Smooth muscle cell (in vitro differentiated cells): ENCODE measurements around the gene PIEZO2. TPM values are rescaled to one million over a fixed set of nuclear protein-coding genes. Genes with fewer than 3 reads are reported as not detected.

Experiments
- DNase-seq: peaks from one replicate; lab custom pipeline; 2025; ENCODE audit not compliant: unreplicated experiment; lab: John Stamatoyannopoulos, UW
- H2AFZ ChIP-seq: fragments of 200-600 bp; sonication (generic); 2 replicates; pipeline ENCODE4 v1.6.0; 2016; ENCODE audit warnings: antibody characterized with exemption, low read depth, mild to moderate bottlenecking
- H3F3A ChIP-seq: fragments of 200-600 bp; sonication (generic); 2 replicates; pipeline ENCODE4 v1.6.0; 2017; ENCODE audit warnings: antibody characterized with exemption, low read depth
- H3K27ac ChIP-seq: fragments of 200-600 bp; sonication (generic); 2 replicates; pipeline ENCODE4 v1.5.1; 2016; ENCODE audit warnings: low read depth, mild to moderate bottlenecking
- H3K27me3 ChIP-seq: fragments of 200-600 bp; sonication (generic); 2 replicates; pipeline ENCODE4 v1.6.1; 2016; ENCODE audit warnings: low read depth, mild to moderate bottlenecking
- H3K36me3 ChIP-seq: fragments of 200-600 bp; sonication (generic); 2 replicates; pipeline ENCODE4 v1.5.1; 2016; ENCODE audit warnings: low read depth
- H3K4me1 ChIP-seq: fragments of 200-600 bp; sonication (generic); 2 replicates; pipeline ENCODE4 v1.5.1; 2016; ENCODE audit warnings: low read depth
- H3K4me2 ChIP-seq: fragments of 200-600 bp; sonication (generic); 2 replicates; pipeline ENCODE4 v1.6.0; 2016; ENCODE audit warnings: mild to moderate bottlenecking
- H3K4me3 ChIP-seq: fragments of 200-600 bp; sonication (generic); 2 replicates; pipeline ENCODE4 v1.5.1; 2016; ENCODE audit warnings: mild to moderate bottlenecking
- H3K79me2 ChIP-seq: fragments of 200-600 bp; sonication (generic); 2 replicates; pipeline ENCODE4 v1.6.0; 2016; ENCODE audit warnings: low read depth, mild to moderate bottlenecking
- H3K9ac ChIP-seq: fragments of 200-600 bp; sonication (generic); 2 replicates; pipeline ENCODE4 v1.6.0; 2016; ENCODE audit warnings: low read depth
- H3K9me3 ChIP-seq: fragments of 200-600 bp; sonication (generic); replicated peaks from 2 replicates; pipeline ENCODE4 v1.5.1; 2016; ENCODE audit warnings: low read depth
- H4K20me1 ChIP-seq: fragments of 200-600 bp; sonication (generic); 2 replicates; pipeline ENCODE4 v1.6.0; 2016; ENCODE audit warnings: low read depth
- WGBS: methylation state at CpG from one replicate; pipeline ENCODE4 v1.1.7; 2016; ENCODE audit warnings: low lambda C conversion rate; 5-methylcytosine and 5-hydroxymethylcytosine counted together
- polyA plus RNA-seq: library from polyadenylated mRNA; unstranded; fragments of >200 nt; fragmentation: Nextera tagmentation; extraction: Ambion mirVana; gene quantifications from 2 replicates; pipeline ENCODE4 v1.2.1, GENCODE V29; 2016
- total RNA-seq: library from RNA; depleted of rRNA; stranded (reverse); fragments of >200 nt; gene quantifications from 2 replicates; pipeline ENCODE4 v1.2.3, GENCODE V29; 2014
- TF ChIP-seq, protein P1 (sequence below): fragments of 200-600 bp; sonication (generic); IDR thresholded peaks from 2 replicates; pipeline ENCODE4 v1.5.1; 2017; ENCODE audit warnings: borderline replicate concordance, mild to moderate bottlenecking, antibody characterized with exemption; ENCODE audit not compliant: insufficient read depth, poor library complexity, severe bottlenecking

The PIEZO2 gene
- total and polyA plus RNA-seq, 2 experiments from 2014 or later = 1.3 to 4.7 TPM

DNA sequence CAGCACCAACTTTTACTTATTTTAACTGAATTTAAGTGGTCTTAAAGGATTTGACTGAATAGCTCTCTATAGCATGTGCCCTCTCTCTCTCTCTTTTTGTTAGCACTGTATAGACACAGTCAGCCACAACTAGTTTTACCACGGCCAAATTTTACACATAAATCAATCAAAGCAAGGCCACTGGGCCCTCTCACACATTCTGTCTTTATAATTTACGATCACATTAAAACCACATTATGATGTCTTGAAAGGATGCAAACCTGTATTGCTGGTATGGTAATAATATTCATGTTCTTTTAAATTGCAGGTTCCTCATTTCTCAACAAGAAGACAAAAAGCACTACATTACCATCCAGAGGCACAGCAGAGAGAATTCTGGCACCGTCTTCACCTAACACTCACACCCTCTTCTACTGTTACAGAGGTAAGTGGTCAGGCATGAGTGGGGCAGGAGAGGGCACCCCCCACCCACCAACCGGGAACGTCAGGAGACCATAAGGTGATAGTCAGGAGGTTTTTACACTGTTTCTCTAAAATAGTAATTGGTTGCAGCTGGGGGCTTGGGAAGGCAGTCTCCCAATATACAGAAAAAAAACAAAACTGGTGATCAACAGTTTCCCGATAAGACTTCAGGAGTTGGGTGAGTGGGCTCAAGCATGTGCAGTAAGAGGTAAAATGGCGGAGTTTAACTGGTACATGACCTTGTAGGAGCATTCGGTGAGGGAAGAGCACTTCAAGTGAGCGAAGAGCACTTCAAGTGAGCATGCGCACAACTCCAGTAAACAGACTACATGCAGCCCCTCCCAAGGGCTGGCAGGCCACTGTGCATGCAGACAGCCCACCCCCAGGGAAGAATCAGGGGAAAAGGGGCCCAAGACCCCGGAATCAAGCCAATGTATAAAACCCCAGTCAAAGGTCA lies 296.7 kb downstream of the PIEZO2 start:
- WGBS = 86% methylated on average over 11 of the region's 11 CpGs
- H4K20me1 ChIP-seq = no peaks in the 10 kb centered on the region
- no peak overlapping the region for H3K27ac ChIP-seq
- DNase-seq = no peak
- H3K4me1 ChIP-seq = peaks cover 4% of the 10 kb centered on the region
- H3K27me3 ChIP-seq = no peaks in the 10 kb centered on the region
- no peaks in the 10 kb centered on the region for H3K79me2 ChIP-seq
- H2AFZ ChIP-seq = no peak overlapping the region
- no peaks in the 10 kb centered on the region for H3F3A ChIP-seq
- no peak overlapping the region for H3K9ac ChIP-seq
- H3K4me2 ChIP-seq = no peak overlapping the region
- no peaks in the 10 kb centered on the region for H3K36me3 ChIP-seq
- H3K4me3 ChIP-seq = no peak overlapping the region
- TF ChIP-seq, protein P1, sequence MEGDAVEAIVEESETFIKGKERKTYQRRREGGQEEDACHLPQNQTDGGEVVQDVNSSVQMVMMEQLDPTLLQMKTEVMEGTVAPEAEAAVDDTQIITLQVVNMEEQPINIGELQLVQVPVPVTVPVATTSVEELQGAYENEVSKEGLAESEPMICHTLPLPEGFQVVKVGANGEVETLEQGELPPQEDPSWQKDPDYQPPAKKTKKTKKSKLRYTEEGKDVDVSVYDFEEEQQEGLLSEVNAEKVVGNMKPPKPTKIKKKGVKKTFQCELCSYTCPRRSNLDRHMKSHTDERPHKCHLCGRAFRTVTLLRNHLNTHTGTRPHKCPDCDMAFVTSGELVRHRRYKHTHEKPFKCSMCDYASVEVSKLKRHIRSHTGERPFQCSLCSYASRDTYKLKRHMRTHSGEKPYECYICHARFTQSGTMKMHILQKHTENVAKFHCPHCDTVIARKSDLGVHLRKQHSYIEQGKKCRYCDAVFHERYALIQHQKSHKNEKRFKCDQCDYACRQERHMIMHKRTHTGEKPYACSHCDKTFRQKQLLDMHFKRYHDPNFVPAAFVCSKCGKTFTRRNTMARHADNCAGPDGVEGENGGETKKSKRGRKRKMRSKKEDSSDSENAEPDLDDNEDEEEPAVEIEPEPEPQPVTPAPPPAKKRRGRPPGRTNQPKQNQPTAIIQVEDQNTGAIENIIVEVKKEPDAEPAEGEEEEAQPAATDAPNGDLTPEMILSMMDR = no peak
- no peaks in the 10 kb centered on the region for H3K9me3 ChIP-seq

DNA sequence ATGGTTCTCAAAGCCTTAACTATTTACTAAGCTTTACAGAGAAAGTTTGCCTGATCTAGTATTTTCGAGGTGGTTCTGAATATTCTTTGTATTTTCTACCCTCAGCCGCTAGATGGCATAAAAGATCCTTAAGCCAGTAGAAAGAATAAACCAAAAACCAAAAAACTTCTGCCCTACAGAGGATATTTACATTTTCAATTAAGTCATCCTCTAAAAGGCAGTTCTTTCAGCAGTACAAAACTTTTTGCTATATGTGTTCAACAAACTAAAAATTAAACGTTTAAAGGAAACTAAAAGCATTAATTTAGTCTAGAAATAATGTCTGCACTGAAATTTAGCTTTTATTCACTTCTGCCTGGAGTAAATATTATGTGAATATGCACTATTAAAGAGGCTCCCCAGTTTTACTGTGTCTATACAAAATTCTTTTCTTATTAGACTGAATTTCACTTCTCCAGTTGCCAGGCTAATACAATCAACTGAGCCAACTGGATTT lies 297.5 kb downstream of the PIEZO2 start:
- Histone ChIP-seq H2AFZ (peak overlapping the region; percentile 20), H3K9ac (no peak overlapping the region), H3K27me3 (no peaks in the 10 kb centered on the region), H3K4me3 (no peak overlapping the region), H4K20me1 (no peaks in the 10 kb centered on the region), H3K4me2 (peak overlapping the region; percentile 69), H3K79me2 (no peaks in the 10 kb centered on the region), H3K4me1 (peaks cover 4% of the 10 kb centered on the region), H3K9me3 (no peaks in the 10 kb centered on the region), H3K27ac (no peak overlapping the region), H3K36me3 (no peaks in the 10 kb centered on the region), H3F3A (no peaks in the 10 kb centered on the region)
- no peak for DNase-seq
- 3% methylated on average over 3 of the region's 3 CpGs for WGBS
- TF ChIP-seq, protein P1 = peak; percentile 84

DNA sequence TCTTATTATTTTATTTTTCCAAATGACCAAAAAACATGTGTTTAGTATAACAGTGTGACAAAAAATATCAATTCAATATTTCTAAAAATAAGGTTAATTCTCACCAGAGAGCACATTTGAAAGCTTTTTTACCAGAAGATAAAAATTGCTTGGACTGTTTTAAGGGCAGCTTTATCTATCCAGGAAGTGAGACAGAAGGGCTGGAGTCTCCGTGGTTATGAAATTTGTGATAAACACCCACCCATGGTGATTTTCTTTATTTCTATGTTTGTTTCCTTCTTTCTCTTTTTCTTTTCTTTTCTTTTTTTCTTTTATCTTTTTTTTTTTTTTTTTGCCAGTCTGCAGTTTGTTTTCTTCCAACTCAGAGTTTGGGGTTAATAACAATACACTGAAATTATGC lies 298.5 kb downstream of the PIEZO2 start:
- peak overlapping the region; percentile 28 for H3K27ac ChIP-seq
- H4K20me1 ChIP-seq = no peaks in the 10 kb centered on the region
- peak overlapping the region; percentile 69 for H3K4me2 ChIP-seq
- no peak overlapping the region for H3K9ac ChIP-seq
- H3K36me3 ChIP-seq = no peaks in the 10 kb centered on the region
- H3K4me1 ChIP-seq = peaks cover 4% of the 10 kb centered on the region
- H2AFZ ChIP-seq = peak overlapping the region; percentile 20
- DNase-seq = no peak
- H3K27me3 ChIP-seq = no peaks in the 10 kb centered on the region
- no peak overlapping the region for H3K4me3 ChIP-seq
- no peaks in the 10 kb centered on the region for H3K9me3 ChIP-seq
- no peaks in the 10 kb centered on the region for H3F3A ChIP-seq
- no peaks in the 10 kb centered on the region for H3K79me2 ChIP-seq
- 29% methylated on average over 1 of the region's 1 CpG for whole genome bisulfite sequencing
- TF ChIP-seq, protein P1 = no peak
